Hematopoietic multipotent progenitor cell treated with erythropoietin and hydrocortisone succinate and interleukin-3 and kit ligand, for 6 days (in vitro differentiated cells): ENCODE data around the gene WDR33.

Experiments used
- DNase-seq: peaks from one replicate; pipeline ENCODE4 v3.0.0-alpha.2; 2015

WDR33 gene

DNA sequence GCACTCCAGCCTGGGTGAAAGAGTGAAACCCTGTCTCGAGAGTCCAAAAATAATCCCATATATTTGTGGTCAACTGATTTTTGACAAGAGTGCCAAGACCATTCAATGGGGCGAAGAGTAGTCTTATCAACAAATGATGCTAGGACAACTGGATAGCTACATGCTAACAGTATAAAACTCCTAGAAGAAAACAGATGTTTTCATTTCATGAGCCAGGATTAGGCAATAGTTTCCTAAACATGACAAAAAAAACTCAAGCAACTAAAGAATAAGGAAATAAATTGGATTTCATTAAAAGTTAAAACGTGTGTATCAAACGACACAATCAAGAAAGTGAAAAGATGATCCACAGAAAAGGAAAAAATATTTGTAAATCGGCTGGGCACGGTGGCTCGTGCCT is 141.9 kb downstream of the WDR33 start:
- DNase-seq = no peak

DNA sequence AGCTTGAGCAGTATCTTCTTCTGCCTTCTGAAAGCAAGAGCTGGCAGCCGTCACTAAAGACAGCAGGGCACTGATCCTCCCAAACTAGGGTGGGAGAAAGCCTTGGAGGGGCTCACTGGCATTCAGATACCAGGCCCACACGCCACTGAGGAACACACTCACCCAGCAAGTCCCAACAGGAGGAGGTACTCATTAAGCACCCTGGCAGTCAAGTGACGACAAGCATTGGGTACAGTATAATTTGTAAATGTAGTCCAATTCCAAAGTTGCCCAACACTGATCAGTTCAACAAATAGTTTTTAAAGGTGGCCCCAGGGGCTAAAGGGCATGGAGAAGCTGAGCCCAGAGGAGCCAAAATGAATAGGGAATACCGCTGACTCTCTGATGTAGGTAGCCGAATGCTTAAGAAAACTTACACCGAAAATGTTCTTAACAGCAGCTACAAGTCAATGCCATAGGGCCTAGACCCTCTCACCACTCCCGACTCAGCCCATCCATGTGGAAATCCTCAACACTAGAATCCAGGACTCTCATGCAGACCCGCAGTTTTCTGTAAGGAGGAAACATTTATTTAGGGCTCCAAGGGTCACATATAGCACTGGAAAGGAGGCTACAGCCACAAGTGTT is 145.6 kb downstream of the WDR33 start:
- DNase-seq = no peak

DNA sequence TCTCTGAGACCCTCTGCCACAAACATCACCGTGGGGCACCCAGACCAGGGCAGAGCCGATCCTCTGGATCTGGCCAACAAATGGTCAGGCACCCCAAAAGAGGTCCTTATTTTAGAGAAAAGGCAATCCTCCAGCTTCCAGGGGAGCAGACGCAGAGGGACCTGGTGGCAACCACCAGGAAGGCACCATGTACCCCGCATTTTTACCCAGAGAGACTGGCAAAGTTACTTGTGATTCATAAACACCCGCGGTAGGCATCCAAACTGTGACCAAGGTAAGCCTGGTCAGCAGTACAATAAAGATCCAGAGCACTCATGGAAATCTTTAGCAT is 146.1 kb downstream of the WDR33 start:
- DNase-seq = no peak

DNA sequence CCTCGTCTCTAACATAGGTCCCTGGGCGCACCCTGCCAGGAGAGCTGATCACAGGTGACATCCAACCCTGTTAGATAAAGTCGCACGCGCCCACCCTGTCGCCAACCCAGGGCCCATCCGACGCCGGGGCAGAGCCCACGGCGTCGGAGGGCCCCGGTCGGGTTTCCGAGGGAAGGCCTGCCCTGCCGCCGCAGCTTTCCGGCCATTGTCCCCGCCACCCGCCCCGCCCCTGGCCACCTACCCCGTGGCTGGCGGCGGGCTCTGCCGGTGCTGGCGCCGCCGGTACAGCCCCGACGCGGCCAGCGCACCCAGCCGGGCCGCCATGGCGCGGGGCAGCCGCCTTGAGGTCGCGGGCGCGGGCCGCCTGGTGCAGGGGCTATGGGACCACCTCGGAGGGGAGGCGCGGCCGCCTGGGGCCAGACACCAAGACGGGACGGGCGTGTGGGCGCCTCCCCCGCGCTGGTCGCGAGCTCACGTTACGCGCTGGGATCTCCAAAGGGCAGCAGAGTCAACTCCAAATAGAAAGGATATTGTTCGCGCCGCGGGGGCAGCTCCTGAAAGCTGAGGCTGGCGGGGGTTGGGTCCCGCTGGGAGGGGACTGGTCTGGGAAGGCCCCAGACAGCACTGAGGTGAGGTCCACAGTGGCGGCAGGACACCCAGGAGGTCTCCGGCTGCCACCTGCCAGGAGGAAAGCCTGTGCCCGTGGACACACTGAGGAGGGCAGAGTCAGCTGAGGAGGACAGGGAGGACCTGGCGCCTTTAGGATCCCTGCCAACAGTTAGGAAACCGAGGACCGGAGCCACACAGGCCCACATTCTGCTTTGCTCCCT is 146.7 kb downstream of the WDR33 start:
- no peak for DNase-seq

DNA sequence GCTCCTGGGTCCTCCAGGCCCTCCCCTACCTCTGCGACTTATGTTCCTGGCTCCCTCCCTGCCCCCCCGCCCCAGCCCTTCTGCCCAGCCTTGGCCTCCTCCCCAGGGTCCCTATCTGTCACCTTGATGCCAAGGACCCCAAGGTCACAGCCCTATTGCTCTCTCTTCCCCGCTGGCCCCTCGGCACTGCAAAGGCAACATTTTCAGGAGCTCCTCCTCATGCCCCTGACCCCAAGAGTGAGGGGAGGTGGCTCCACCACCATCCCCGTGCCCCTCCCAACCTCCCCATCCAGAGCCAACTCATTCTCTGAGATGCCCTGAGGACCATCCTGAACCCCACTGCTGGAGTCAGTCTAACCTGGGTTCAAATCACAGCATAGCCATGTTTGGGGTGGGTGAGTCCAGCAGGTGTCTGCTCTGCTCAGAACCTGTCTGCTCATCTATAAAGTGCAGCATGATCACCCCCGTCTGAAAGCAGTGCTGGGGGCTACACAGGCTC is 147.4 kb downstream of the WDR33 start:
- DNase-seq = no peak

DNA sequence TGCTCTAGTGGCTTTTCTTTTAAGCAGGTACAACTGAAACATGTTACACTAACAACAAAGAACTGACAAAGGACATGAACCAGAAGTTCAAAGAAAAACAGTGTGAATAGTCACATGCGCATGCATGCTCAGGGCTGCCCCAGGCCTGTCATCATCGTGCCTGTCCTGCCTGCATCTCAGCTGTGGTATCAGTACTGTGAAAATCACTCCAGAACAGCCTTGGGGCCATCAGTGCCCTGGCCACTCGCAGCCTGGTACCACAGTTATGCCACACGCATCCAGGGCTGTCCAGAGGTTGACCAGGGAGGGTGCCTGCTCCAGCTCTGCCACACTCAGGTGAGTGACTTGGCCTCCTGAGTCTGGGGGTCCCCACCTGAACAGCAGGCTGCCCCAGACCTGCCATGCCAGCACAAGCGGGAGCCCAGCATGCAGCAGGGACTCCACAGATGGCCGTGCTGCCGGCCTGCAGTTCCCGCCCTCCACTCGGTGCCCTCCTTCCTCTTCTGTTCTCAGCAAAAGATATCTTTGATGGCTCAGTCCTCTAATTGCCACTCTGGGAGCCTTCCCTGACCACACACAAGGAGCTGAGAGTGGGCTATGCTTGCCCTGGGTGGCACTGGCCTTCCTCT is 147.9 kb downstream of the WDR33 start:
- DNase-seq = no peak

DNA sequence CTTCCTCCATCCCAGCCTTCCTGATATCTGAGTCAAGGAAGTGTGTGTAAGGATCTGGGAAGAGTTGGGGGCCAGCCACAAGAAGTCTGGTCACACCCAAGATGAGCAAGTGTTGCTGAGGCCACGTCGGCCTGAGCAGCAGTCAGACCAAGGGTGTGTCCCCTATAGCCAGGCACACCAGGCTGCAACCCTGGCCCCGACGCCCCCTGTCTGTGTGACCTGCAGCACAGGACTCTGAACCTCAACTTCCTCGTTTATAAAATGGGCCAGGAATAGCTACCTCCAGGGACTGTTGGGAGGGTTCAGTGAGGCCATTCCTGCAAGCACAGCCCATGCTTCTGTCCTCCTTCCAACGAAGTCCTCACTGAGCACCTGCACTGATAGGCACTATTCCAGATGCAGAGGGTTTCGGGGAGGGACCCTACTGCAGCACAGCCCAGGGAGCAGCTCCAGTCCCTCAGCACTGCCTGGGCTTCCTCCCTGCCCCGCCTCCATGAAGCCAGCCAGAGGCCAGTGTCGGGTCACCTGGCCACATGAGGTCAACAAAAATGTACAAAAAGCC is 148.9 kb downstream of the WDR33 start:
- no peak for DNase-seq

DNA sequence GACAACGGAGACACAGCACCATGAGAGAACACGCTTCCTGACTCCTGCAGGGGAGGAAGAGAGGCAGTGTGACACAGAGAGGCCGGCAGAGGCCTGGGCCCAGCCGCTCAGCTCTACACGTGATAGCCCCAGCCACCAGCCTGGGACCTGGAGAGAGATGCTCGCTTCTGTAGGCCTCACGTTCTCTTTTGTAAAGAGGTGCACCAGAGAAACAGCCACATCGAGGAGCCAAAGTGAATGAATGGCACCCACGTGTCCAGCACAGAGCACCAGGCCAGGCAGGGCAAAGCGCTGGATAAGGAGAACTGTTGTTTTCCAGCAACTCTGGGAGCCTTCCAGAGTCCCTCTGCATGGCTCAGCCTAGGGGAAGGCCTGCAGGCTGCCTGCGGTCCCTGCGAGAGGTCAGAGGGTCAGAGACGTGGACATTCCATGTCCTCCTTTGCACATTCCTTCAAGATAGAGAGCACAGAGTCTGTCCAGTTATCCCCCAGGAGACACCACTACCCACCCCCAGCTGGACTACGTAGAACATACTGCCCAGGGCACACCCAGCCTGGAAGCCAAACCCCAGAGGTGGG is 149.8 kb downstream of the WDR33 start:
- no peak for DNase-seq

DNA sequence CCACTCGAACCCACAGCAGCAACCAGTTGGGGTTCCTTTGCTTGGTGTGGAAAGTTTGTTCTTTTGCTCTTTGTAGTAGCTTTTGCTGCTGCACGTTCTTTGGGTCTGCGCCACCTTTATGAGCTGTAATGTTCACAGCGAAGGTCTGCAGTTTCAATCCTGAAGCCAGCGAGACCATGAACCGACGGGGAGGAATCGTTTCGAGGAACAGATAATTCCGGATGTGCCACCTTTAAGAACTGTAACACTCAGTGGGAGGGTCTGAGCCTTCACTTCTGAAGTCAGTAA is 150.7 kb downstream of the WDR33 start:
- no peak for DNase-seq

DNA sequence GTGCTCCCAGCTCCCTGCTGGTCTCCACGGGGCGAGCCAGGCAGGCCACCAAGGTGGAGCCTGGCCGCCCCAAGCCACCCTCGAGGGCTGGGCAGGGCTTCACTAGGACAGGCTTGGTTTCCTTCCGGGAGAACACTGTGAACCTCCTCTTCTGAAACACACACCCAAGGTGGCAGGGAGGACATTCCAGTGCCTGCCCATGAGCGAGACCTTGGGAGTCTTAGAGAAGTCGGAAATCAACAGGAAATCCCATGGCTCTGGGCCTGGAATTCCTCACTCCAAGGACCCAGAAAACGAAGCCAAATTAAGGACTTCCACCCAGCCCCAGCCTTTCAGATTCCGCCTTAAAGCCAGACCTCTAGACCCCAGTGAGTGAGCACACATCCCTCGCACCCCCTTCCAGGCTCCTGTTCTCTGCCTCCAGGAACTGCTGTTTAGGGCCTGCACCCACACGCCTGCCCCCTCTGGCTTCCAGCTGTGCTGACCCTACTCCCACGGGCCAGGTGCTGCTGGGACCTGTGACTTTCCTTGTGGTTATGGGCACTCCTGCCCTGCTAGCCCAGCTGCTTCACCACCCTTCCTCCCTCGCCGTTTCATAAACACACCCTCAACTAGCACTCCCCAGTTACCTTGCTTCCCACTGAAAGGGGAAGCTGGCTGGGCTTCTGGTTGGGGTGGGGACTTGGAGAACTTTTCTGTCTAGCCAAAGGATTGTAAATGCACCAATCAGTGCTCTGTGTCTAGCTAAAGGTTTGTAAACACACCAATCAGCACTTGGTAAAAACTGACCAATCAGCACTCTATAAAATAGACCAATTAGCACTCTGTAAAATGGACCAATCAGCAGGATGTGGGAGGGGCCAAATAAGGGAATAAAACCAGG is 151.3 kb downstream of the WDR33 start:
- no peak for DNase-seq

DNA sequence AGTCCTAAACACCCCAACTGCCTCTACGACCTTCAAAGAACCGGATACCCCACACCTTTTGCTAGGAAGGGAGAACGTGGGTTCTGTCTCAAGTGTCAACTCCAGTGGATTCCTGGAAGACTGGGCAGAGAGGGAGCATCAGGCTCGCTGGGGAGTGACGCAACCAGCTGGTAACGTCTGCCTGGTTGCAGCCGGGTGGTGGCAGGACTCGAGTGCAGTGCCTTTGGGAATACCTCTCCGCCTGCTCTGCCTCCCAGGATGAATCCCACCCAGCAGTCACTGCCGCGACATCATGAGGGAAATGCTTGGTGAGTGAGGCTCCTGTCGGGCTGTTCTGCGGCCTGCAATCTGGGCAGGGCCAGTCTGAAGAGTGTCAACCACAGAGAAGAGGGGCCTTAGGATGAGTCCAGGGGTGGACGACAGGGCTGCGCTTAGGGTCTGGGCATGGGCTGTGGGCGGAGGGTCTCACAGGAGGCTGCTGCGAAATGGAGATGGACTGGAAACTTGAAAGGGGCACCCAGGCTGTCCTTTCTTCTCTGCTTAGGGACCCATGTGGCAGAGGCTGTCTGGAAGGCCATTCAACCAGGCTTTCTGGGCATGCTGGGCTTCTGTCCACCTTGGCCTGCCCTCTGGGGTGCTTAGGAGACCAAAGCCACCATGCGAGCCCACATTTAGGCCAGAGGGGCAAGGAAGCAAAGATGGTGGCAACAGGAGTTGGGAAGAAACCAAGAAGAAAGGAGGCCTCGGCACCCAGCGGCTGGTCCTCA is 152.1 kb downstream of the WDR33 start:
- no peak for DNase-seq

DNA sequence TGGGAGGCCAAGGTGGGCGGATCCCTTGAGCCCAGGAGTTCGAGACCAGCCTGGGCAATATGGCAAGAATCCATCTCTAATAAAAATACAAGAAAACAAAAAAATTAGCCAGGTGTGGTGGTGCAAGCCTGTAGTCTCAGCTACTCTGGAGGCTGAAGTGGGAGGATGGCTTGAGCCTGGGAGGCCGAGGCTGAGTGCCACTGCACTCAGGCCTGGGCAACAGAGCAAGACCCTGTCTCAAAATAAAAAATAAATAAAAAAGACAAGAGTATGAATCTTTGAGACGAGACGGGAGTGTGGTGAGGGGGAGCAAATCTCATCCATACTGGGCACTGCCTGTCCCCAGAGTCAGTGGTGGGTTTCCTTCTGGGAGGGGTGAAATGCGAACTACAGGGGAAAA is 152.8 kb downstream of the WDR33 start:
- DNase-seq = no peak

DNA sequence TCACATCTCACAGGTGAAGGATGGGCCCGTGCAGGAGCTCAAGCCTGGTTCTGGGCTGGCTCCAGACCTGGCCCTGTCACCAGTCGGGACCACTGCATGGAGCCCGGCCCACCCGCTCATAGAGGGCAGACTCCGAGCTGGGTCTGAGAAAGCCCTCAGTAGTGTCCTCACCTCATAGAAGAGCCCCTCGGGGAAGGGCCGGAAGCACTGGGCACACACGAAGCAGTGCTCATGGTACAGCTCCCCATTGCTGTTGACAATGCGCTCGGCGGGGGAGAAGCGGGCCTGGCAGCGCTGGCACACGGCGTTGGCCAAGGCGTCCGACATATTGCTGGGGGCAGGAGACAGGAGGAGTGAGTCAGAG is 153.8 kb downstream of the WDR33 start:
- no peak for DNase-seq

DNA sequence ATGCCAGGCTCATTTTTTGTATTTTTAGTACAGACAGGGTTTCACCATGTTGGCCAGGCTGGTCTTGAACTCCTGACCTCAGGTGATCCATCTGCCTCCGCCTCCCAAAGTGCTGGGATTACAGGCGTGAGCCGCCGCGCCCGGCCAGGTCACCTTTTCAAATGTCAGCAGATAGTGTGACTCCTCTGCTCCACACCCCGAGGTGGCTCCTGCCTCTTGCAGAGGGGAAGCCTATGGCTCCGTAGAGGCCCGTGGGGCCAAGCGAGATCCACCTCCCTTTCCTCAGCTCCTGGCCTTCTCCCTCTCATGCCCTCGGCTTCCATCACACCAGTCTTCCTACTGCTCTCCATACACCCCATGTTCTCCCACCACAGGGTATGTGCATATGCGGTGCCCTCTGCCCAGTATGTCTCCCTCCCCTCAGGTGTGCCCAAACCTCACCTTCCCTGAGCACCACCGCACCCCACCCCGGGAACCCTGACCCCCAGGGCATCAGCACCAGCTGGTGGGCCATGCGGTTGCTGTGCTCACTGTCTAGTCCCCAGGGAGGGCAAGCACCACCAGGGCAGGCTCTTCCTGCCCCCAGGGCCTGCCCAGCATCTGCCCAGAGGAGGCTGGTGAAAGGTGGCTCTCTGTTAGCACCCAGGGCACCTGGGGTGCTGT is 154.3 kb downstream of the WDR33 start:
- DNase-seq = no peak

DNA sequence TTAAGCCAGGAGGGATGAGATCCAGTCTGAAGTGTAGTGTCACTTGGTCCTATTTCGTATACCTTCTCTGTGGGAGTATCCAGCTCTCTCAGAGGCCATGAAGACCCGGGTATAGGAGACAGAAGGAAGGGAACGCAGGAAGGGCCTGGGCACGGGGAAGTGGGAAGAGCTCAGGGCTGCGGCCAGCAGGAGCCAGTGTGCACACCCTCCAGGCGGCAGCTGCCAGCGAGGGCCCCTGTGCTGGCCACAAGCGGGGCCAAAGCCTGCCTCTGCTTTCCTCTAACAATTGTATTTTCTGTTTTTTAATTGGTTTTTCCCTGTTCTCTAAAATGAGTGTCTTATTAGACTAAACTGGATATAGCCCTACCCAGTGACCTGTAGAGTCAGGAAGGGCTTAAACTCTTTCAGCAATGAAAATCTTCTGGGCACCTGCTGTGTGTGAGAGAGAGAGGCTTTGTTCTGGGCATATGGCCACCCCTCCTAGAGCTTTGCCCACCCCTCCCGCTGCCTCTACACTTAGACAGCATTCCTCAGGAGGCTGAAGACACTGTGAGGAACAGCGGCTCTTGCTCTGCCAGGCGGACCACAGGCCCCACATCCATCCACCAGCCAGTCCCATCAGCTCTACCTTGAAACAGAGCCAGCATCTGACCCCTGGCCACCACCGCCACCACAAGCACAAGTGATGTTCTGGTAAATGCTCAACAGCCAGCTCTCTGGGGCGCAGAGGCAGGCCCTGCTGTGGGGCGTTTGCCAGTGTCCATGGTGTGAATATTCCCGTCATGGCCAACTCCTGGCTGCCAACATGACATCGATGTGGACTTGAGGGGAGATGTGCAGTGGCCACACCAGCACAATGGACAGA is 155.5 kb downstream of the WDR33 start:
- no peak for DNase-seq

DNA sequence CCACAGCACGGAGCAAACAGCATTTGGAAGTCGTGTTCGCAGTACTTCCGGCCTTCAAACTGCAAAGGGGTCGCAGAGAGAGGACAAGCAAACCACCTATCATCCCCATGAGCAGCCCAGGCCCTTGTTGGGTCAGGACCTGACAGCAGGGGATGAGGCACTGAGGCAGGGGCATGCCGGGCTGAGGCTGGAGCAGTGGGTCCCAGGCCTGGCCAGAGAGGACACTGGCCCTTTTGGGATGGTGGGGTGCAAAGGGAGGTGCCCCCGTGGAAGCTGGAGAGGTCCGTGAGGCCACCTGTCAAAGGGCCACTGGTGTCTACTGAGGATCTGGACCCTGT is 156.2 kb downstream of the WDR33 start:
- no peak for DNase-seq

DNA sequence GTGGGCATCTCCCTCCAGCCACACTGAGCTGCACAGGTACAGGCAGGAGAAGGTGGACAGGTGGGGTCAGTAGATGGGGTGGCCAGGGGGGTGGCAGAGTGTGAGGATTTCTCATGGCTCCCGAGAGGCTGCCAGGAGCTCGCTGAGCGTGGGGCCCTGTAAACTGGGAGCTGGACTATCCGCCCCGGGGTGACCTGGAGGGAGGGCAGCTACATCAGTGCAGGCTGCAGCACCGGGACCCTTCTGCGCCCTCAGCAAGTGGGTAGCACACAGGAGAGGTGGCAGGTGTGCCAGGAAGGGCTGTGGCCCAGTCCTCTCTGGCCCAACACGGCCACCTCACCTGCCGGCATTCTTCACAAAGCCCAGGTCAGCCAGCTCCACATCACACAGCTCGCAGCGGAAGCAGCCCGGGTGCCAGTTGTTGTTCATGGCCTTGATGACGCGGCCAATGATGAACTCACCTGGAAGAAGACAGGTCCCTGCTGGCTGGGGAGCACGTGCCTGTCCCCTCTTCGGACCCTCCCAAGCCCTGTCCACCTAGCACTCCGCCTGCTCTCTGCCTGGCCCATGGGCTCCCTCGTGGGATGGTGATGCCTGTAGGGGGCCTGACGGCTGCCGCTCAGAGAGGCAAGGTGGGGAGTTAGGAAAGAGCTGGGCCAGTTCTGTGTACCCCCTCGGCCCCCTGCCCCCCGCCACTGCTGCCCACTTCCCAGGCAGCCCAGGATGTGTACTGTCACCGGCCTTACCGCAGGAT is 156.7 kb downstream of the WDR33 start:
- DNase-seq = no peak

DNA sequence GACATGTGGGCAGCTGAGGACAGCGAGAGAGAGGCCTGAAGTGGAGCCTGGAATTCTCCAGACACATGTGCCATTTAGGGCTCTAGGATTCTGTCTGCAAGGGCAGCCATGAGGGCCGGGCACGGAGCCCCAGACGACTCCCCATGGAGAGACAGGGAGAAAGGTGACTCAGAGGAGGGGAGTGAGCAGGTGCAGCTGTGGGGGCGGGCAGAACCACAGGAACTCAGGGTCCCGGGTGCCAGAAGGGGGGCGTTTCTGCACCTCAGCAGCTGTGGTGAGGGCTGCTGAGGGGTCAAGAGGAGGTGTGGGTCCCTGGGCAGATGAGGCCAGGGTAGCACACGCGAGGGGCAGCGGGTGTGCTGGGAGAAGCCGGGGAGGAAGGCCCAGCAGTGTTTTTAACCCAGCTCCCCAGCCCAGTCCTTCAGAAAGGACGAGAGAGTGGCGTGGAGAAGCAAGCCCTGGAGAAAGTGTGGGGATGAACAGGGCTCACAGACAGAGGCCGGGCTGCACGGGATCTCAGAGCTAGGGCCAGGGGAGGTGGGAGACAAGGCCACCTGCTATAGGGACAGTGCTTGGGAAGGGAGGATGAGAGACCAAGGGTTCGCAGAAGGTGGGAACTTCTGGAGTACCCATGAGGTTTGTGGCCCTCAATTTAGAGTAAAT is 157.4 kb downstream of the WDR33 start:
- DNase-seq = no peak

DNA sequence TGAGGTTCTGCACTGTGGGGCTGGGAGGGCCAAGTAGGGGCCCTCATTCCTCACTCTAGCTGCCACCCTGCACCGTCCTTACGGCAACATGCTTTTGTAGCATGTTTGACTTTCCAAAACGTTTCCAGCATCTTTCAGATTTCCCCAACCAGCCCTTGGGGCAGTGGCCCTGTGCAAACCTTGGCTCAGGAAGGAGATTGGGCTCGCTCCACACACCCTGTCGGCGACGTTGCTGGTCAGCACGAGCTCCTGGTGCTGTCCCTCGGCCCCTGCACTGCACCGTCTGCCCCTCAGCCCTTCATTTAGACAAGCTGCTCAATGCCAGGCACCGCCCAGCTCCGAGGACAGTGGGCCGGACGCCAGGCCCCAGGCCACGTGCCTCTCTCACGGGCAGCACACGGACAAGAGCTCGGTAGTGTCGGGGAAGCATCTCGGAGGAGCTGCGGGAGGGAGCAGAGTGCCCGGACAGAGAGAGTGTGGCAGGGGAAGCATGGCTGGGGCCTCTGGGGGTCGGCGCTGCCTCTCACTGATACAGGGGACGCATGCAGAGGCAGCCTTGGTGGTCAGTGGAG is 158.1 kb downstream of the WDR33 start:
- DNase-seq = no peak
